NCI-H2171 treated with DMSO at 0.1 percent for 48 hours (cell line): ENCODE measurements around the gene MRFAP1L1.
A peak's percentile ranks its signal among the peaks of the same experiment; 100 is the strongest.
"Not testable (repeated sequence)": the region's sequence is repeated elsewhere in the genome, so short reads cannot be mapped to it uniquely, and the experiment has no call there.

Experiments used
- DNase-seq: peaks from one replicate; lab custom pipeline; 2025; lab: John Stamatoyannopoulos, UW

The MRFAP1L1 gene

DNA sequence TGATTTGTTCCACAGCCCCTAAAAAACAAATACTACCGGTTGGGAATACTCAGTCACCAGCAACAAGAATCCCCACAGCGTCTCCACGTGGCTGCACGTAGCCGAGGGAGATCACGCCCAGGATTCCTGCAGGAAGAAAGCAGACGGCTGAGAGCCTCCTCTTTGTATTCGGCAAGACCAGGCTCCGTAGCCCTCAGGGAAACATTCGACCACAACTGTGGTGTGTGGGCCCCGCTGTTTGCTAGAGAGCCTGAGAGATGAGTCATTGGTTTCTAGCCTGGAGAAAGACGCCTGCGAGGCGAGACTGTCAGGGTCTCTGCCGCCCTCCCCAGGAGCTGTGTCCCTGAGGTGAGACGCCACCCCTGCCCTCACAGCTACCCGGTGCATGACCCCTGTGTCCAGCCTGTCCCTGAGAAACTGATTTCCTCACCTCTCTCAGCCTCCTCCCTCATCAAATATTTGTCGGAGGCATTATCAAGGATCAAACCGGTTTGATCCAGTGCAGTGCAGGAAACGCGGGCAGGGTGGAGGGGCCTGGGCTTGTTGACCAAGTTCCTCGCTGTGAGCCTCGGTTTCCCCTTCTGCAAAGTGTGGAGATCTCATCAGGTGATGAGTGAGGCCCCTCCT, 20.7 kb downstream of the MRFAP1L1 start:
- no peak for DNase-seq

DNA sequence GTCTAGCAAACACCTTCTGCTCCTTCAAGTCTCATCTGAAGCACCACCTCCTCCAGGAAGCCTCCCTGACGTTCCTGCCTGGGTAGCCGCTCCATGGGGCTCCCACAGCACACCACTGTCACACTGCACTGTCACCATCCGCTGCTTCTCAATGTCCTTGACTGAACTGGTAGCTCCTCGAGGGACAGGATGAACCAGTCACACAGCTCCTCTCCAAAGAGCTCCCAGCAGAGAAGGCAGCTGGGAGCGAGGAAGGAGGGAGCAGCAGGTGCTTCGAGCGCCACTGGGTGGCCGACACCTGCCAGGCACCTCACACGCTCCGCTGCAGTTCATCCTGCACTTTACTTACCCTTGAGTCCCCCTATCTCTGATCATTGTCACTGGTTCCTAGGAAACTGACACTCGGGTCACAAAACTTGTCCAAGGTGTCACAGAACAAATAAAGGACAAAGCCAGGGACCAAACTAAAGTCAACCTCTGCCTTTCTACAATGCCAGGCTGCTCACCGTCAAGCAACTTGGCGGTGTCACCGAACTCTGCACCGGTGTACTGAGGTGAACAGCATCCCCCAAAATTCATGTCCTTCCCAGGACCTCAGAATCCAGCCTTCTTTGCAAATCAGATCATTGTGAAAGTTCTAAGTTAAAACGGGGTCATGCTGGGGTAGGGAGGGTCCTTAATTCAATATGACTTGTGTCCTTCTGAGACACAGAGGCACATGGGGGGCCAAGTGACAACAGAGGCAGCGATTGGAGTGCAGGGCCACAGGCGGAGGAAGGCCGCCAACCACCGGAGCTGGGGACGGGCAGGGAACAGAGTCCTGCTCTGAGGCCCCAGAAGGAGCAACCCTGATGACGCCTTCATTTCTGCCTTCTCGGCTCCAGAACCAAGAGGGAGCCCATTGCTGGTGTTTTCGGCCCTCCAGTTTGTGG, 21.5 kb downstream of the MRFAP1L1 start:
- no peak for DNase-seq

- DNase-seq: no peak
Measured at GRCh38 chr4:6686104-6686787, 23.4 kb downstream of the MRFAP1L1 start.

- DNase-seq: no peak
Measured at GRCh38 chr4:6684656-6685055, 25.0 kb downstream of the MRFAP1L1 start.

DNA sequence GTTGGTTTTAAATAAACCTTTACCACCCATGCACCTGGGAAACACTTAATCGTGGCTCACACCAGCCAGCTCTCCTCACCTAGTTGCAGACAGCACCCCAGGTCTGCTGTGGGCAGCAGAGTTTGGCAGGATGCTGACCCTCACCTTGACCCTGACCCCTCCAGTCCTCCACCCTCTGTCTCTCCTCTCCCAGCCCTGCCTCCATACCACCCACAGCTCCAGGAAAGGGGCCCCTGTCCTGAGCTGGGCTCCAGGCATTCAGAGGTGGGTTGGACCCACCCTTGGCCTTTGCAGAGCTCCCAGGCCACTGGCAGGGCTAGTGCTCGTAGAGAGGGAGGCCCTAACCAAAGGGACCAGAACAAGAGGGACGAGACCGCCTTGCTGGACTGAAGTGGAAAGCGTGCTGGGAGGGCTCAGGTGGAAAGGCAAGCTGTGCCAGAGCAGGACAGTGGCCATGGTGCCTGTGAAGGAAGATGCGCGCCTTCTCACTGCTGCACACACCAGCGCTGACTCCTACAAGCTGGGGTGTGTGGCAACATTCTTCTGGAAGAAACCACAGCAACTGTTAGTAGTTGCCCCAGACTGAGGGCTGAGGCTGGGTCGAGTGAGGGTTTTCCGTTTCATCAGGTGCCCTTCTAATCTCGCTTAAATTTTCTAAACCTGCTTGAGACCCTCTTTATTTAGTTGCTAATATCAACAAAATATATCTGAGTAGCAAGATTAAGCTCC, 26.6 kb downstream of the MRFAP1L1 start:
- no peak for DNase-seq

GRCh38 chr4:6681191-6681590, 28.5 kb downstream of the MRFAP1L1 start:
- DNase-seq: no peak

- DNase-seq: no peak
Measured at GRCh38 chr4:6680372-6681034, 29.2 kb downstream of the MRFAP1L1 start.

DNA sequence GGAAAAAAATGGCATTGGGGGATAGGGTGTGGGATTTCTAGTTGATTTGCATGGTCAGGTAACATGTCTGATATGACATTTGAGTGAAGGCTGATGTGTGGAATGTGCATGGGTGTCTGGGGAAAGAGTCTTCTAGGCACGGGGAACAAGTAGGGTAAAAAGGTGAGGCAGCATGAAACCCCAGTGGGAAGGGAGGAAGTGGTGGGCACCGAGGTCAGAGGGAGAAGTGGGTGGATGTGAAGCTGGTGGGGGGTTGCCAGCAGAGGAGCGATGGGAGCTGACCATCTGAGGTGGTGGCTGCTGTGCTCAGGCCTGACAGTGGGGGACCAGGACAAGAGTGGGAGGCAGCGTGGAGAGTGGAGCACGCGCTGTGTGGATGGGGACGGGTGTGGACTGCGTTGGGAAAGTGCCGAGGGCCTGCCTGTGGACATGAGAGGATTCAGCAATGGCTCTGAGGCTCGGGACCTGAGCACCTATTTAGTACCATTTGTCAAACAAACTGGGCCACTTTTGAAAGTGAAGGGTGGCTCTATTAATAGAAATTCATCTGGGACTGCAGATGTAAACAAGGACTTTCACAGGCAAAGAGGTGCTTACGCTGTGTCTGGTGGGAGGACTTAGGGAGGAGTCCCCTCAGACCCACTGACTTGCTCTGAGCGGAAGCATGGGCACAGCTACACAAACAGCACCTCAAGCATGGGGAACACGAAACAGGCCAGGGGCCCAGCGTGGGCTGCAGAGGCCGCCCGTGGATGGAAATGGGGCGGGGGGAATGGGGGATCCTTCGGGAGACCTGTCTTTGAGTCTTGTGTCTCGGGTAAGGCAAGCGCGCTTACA, 32.7 kb downstream of the MRFAP1L1 start:
- DNase-seq: no peak

DNA sequence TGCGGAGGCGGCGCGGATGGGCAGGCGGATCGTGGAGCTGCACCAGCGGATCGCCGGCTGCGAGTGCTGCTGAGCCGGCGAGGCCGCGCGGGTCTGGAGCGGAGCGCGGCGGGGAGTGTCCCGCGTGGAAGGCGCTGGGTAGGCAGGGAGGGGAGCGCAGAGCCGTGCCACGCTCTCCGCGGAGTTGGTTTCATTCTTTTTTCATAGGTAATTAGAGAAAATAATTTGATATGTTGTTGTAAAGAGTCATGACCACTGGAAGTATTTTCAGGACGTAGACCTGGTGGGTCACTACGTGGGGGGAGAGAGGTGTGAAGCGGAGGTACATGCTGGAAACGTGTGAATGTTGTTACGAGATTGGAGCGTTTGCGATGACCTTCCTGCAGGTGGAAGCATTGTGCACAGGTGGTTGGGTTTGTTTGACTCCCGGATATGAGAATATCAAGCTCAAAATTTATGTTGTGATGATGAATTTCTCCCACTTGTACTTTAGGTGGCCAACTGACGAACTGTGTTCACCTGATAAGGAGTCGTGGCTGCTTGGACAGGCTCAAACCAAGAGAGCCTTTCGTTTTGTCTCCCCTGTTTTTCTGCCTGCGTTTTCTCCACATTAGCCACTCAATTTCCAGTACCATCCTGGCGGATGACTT, 35.0 kb downstream of the MRFAP1L1 start:
- DNase-seq: peak; percentile 35

- peak; percentile 84 for DNase-seq
Measured at GRCh38 chr4:6673660-6674499, 35.8 kb downstream of the MRFAP1L1 start.

DNA sequence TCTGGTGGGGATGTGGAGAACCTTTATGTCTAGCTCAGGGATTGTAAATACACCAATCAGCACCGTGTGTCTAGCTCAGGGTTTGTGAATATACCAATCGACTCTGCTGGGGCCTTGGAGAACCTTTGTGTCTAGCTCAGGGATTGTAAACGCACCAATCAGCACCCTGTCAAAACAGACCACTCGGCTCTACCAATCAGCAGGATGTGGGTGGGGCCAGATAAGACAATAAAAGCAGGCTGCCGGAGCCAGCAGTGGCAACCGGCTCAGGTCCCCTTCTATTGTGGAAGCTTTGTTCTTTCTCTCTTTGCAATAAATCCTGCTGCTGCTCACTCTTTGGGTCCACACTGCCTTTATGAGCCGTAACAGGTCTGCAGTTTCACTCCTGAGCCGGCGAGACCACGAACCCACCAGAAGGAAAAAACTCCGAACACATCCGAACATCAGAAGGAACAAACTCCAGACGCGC, 36.4 kb downstream of the MRFAP1L1 start:
- DNase-seq: peak; percentile 2

- not testable (repeated sequence) for DNase-seq
Measured at GRCh38 chr4:6672541-6673190, 37.0 kb downstream of the MRFAP1L1 start.

GRCh38 chr4:6672131-6672530, 37.5 kb downstream of the MRFAP1L1 start:
- no peak for DNase-seq

- no peak for DNase-seq
Measured at GRCh38 chr4:6671648-6672047, 38.0 kb downstream of the MRFAP1L1 start.

- DNase-seq: no peak
Measured at GRCh38 chr4:6668391-6668790, 41.3 kb downstream of the MRFAP1L1 start.

DNA sequence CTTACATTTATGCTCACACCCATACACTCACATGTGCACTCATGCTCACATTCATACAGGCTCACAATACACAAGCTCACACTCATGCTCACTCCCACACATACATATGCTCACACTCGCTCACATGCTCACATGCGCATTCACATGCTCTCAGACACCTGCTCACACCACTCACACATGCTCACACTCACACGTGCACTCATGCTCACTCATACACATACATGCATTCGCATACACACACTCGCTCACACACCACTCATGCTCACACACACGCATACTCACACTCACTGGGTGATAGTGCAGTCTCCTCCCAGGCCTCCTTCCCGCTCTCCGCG, 44.4 kb downstream of the MRFAP1L1 start:
- no peak for DNase-seq

DNA sequence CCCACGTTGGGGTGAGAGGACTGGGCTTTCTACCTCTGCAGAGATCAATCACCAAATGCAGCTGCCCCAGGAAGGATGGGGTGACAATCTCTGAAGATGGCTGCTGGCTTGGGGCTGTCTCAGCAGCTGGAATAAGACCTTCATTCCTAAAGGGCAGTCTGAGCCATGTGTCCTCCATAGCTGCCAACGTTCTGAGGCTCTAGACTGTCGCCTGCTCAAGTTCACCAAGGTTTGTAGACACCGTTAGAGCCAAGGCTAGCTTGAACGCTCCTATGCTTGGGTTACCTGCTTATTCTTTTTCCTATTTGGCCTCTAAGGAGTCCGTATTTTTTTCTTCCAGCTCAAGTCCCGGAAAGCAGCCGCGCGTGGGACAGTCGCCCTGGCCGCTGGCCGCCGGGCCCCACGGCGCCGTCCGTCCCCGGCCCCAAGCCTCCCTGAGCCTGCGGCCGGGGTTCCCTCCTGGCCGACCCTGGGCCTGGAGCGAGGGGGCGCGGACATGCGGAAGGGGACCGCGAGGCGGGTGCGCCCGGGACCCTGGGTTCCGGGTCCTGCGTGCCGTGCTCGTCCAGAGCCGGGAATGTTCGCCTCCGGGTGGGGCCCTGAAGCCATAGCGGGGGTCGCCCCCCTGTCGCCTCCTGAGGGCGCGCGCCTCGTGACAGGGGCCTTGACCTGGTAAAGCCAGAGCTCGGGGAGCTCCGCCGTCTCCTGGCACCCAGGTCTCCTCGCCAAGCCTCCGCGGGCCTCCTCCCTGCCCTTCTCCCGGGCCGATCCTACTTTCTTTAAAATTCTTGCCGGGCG, 45.9 kb downstream of the MRFAP1L1 start:
- no peak for DNase-seq

GRCh38 chr4:6662591-6662990, 47.1 kb downstream of the MRFAP1L1 start:
- DNase-seq: no peak
